Amniotic epithelial cell (primary cell): Measurements from ENCODE around the gene KLHL8.
"Not testable (repeated sequence)": the region's sequence is repeated elsewhere in the genome, so short reads cannot be mapped to it uniquely, and the experiment has no call there.

Experiments used
- DNase-seq: peaks from one replicate; pipeline ENCODE4 v3.0.0-alpha.2; 2010; ENCODE audit warnings: low read depth

The KLHL8 gene

GRCh38 chr4:87171944-87172343 is 48.5 kb downstream of the KLHL8 start:
- no peak for DNase-seq

- DNase-seq = no peak
Measured at GRCh38 chr4:87166296-87166854, 54.0 kb downstream of the KLHL8 start.

GRCh38 chr4:87165892-87166291 is 54.5 kb downstream of the KLHL8 start:
- DNase-seq = no peak

- no peak for DNase-seq
Measured at GRCh38 chr4:87153078-87153870, 67.1 kb downstream of the KLHL8 start.

- no peak for DNase-seq
Measured at GRCh38 chr4:87152310-87153041, 67.9 kb downstream of the KLHL8 start.

GRCh38 chr4:87151730-87152129 is 68.7 kb downstream of the KLHL8 start:
- no peak for DNase-seq

- DNase-seq = peak; percentile 67
Measured at GRCh38 chr4:87150498-87151261, 69.7 kb downstream of the KLHL8 start.

GRCh38 chr4:87147116-87147515 is 73.3 kb downstream of the KLHL8 start:
- DNase-seq = no peak

GRCh38 chr4:87145934-87146333 is 74.5 kb downstream of the KLHL8 start:
- DNase-seq = not testable (repeated sequence)

- peak; percentile 41 for DNase-seq
Measured at GRCh38 chr4:87144356-87144755, 76.1 kb downstream of the KLHL8 start.

GRCh38 chr4:87141428-87141827 is 79.0 kb downstream of the KLHL8 start:
- no peak for DNase-seq

- DNase-seq = no peak
Measured at GRCh38 chr4:87134122-87134521, 86.3 kb downstream of the KLHL8 start.

- no peak for DNase-seq
Measured at GRCh38 chr4:87133183-87133582, 87.2 kb downstream of the KLHL8 start.

- no peak for DNase-seq
Measured at GRCh38 chr4:87132035-87132434, 88.4 kb downstream of the KLHL8 start.

GRCh38 chr4:87130985-87131703 is 89.3 kb downstream of the KLHL8 start:
- DNase-seq = no peak

- DNase-seq = no peak
Measured at GRCh38 chr4:87129681-87130080, 90.7 kb downstream of the KLHL8 start.

- peak; percentile 58 for DNase-seq
Measured at GRCh38 chr4:87128006-87128705, 92.3 kb downstream of the KLHL8 start.

GRCh38 chr4:87126056-87126455 is 94.4 kb downstream of the KLHL8 start:
- no peak for DNase-seq

- DNase-seq = peak; percentile 46
Measured at GRCh38 chr4:87122252-87122651, 98.2 kb downstream of the KLHL8 start.

- DNase-seq = no peak
Measured at GRCh38 chr4:87121341-87122065, 98.9 kb downstream of the KLHL8 start.
